IPS DF 4.7 (cell line): ENCODE data around the gene FBN2.
"Not testable (repeated sequence)": the region's sequence is repeated elsewhere in the genome, so short reads cannot be mapped to it uniquely, and the experiment has no call there.

Source experiments
- DNase-seq: peaks from one replicate; pipeline ENCODE4 v3.0.0-alpha.2; 2013; ENCODE audit warnings: low spot score; ENCODE audit errors: extremely low read depth

FBN2 gene

GRCh38 chr5:128427921-128428320 lies 110.1 kb downstream of the FBN2 start:
- DNase-seq = no peak

- DNase-seq = no peak
These were observed 111.9 kb downstream of the FBN2 start for GRCh38 chr5:128426090-128426534.

DNA sequence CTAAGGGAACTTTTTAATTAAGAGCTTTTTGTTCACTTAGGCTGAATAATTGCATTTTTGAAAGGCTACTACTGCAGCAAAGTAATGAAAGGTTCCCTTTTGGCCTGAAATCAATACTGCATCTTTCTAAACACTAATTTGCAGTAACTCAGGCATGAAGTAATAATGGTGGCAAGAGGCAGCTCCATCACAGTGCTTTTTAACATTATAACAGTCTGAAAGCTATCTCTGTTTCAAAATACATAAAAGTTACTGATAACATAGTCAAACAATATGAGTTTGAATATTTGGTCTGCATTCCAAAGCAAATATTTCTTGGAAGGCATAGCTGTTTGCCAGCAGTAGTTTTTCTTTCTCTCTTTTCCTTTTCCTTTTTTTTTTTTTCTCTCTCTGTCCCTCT lies 113.4 kb downstream of the FBN2 start:
- DNase-seq = no peak

- DNase-seq = no peak
These were observed 115.4 kb downstream of the FBN2 start for GRCh38 chr5:128422612-128423011.

DNA sequence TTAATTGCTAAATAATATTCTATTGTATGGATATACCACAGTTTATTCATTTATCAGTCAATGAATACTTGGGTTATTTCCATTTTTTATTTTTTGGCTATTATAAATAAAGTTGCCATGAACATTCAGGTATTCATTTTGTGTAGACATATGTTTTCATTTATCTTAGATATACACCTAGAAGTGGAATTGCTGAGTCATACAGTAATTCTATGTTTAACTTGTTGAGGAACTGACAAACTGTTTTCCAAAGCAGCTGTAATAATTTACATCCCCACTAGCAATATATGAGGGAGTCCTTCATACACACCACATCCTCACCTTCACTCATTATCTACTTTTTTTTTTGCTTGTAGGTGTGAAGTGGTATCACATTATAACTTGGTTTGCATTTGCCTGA lies 123.6 kb downstream of the FBN2 start:
- DNase-seq = no peak

DNA sequence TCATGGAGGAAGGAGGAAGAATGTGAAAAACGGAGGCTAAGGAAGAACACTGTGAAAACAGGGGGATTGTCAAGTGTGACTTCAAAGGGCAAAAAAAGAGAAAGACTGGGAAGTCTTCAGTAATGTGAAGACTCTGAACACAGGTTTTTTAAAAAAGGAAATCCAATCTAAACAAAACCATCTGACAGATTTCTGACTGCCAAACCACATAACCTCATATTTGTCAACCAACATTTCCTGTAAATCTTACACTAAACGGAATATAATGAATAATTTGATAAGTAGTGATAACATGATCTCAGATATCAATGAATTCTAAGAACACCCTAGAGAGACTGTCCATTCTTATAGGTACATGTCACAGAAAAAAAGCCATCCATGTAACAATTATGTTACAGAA lies 124.7 kb downstream of the FBN2 start:
- DNase-seq = no peak

GRCh38 chr5:128412145-128412930 lies 125.7 kb downstream of the FBN2 start:
- DNase-seq = no peak

GRCh38 chr5:128409166-128409800 lies 128.8 kb downstream of the FBN2 start:
- DNase-seq = no peak

DNA sequence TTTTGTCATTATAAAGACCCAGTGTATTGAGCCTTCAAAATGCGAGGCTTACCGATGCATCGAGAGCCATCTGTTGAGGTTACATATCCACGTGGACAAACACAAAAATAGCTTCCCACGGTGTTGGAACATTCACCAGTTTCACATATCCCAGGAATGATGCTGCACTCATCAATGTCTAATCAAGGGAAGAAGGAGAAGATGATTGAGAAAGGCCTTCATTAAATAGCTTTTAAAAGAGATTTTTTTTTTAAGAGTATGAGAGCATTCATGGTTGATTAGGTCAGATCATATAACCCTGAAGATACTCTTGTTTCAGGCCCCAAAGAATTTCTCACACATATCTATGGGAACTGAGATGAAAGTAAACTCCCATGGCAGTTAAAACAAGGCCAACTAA lies 129.4 kb downstream of the FBN2 start:
- no peak for DNase-seq

GRCh38 chr5:128407944-128408343 lies 130.1 kb downstream of the FBN2 start:
- DNase-seq = no peak

- no peak for DNase-seq
These were observed 131.2 kb downstream of the FBN2 start for GRCh38 chr5:128406803-128407202.

DNA sequence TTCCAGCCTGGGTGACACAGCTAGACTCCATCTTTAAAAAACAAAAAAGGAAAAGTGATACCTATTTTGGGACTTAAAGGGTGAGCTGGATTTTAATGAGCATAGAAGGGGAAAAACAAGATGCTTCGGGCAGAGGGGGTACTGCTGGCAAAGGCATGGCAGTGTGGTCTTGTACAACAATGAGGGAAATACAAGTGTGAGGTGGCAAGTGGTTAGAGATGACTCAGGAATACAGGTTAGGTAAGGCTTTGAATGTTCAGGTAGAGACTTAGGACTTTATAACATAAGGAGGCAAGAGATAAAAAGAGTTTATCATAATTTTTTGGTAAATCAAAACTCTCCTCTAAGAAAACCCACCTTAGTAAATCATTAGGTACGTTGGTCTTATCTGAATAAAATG lies 132.9 kb downstream of the FBN2 start:
- DNase-seq = no peak

DNA sequence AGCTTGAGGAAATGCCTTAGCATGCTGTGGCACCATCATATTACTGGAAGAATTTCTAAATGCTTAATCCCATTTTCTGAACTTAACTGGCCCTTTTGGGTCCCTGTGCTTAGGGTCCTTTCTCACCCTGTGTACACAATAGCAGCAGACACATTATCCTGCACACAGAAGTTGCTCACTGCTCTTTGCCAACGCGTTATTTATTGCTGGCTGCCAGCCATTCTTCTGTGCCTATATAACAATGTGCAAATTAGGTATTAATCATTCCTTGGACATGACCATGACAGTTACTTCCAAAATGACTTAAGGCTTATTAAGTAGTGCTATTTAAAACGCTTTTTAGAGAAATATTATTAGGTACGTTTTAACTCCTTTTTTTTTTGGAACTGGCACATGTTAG lies 134.7 kb downstream of the FBN2 start:
- no peak for DNase-seq

GRCh38 chr5:128402506-128402905 lies 135.5 kb downstream of the FBN2 start:
- no peak for DNase-seq

- not testable (repeated sequence) for DNase-seq
These were observed 137.3 kb downstream of the FBN2 start for GRCh38 chr5:128400766-128401165.

GRCh38 chr5:128399111-128399510 lies 138.9 kb downstream of the FBN2 start:
- DNase-seq = no peak

DNA sequence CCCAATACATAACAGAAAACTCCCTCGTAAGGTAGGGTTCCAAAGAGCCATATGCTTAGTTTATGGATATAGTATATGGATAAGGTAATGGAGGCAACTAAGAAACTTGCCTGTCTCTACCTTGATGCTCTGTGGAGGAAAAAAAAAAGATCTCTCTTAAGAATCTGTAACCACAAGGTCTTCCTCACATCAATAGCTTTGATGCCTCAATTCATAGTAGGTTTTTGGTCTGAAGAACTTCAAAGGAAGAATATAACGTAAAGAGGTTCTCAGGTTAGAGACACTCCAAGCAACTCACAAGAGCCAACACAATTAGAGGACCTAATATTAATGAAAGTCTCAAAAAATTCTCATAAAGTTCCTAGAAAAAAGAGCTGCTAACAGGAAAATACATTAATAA lies 140.2 kb downstream of the FBN2 start:
- no peak for DNase-seq

DNA sequence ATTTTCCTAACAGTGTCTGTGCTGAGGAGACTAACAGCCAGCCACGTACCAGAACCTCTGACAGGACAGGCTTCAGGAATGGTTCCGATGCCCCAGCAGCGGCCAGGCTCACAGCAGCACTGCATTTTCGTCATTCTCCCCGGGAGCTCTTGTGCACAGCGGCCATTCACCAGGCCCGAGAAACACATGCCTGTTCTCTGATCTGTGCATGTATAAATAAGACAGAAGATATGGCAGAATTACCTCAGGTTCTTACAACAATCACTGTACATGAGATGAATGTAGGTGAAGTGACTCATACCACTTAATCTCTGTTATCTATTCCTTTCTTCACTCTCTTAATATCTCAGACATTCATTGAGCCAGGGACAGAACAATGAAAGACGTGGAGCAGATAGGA lies 143.0 kb downstream of the FBN2 start:
- no peak for DNase-seq

- DNase-seq = no peak
These were observed 154.0 kb downstream of the FBN2 start for GRCh38 chr5:128384068-128384467.

GRCh38 chr5:128380337-128380736 lies 157.7 kb downstream of the FBN2 start:
- DNase-seq = no peak

- no peak for DNase-seq
These were observed 159.4 kb downstream of the FBN2 start for GRCh38 chr5:128378632-128379031.

GRCh38 chr5:128378196-128378595 lies 159.8 kb downstream of the FBN2 start:
- DNase-seq = no peak

DNA sequence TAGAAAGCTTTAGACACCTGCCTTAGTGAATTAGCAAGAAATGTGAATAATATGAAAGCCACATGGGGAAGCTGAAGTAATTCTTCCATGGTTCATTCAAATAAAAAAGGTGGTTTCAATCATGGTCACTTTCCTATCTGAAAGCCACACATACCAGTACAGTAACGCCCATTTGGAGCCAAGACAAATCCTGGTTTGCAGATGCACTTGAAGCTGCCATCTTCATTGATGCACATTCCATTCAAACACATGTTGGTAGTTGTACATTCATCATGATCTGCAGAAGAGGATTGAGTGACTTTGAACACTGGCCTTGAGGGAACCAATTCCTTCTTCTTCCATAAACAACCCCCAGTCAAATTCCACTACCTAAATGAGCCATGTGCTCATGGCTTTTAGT lies 161.5 kb downstream of the FBN2 start:
- DNase-seq = no peak
